NCI-H2081 treated with DMSO at 0.1 percent for 48 hours (cell line): ENCODE measurements around the gene TOP2B.

ENCODE experiments used
- DNase-seq: peaks from one replicate; lab custom pipeline; 2025; lab: John Stamatoyannopoulos, UW

Gene TOP2B

GRCh38 chr3:25563601-25564000, 101.1 kb downstream of the TOP2B start:
- no peak for DNase-seq

- no peak for DNase-seq
Measured at GRCh38 chr3:25558796-25559195, 105.9 kb downstream of the TOP2B start.

- no peak for DNase-seq
Measured at GRCh38 chr3:25558121-25558520, 106.6 kb downstream of the TOP2B start.

GRCh38 chr3:25557694-25558093, 107.0 kb downstream of the TOP2B start:
- no peak for DNase-seq

GRCh38 chr3:25556447-25556846, 108.3 kb downstream of the TOP2B start:
- no peak for DNase-seq

- no peak for DNase-seq
Measured at GRCh38 chr3:25555695-25556437, 108.8 kb downstream of the TOP2B start.

GRCh38 chr3:25554376-25554775, 110.3 kb downstream of the TOP2B start:
- no peak for DNase-seq

- DNase-seq, result no peak
Measured at GRCh38 chr3:25552251-25552650, 112.5 kb downstream of the TOP2B start.

GRCh38 chr3:25548836-25549235, 115.9 kb downstream of the TOP2B start:
- DNase-seq, result no peak

GRCh38 chr3:25547943-25548674, 116.6 kb downstream of the TOP2B start:
- DNase-seq, result no peak
